ENCODE measurements around the gene FANCG. TPM values are rescaled to one million over a fixed set of nuclear protein-coding genes. Genes with fewer than 3 reads are reported as not detected.

The FANCG gene
- total RNA-seq, 1 experiment from 2014 or later: 83.6 TPM

DNA sequence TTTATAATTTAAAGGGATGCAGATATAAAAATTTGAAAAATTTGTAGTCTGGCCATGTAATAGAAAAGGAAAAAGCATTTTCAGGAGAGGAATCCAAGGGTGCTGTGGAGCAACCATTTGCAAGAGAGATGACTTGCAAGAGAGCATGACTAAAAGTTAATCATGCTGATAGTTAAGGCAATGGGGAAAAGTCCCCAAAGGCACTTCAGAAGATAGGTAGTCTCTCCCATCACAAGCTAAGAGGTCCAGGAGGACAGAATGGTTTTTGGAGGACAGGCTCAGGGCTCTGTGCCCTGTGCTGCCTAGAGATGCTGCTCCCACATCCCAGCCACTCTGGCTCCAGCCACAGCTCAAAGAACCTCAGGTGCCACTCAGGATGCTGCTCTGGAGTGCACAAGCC is 51.4 kb downstream of the FANCG start:
- no peaks in the 10 kb centered on the region for H3K9me3 ChIP-seq (replicated peaks)
- H3K4me1 ChIP-seq: peaks cover 28% of the 10 kb centered on the region
- DNase-seq: no peak
- no peaks in the 10 kb centered on the region for H3K36me3 ChIP-seq
- H3K27me3 ChIP-seq: no peaks in the 10 kb centered on the region
- no peak overlapping the region for H3K4me3 ChIP-seq
- no peak overlapping the region for H3K27ac ChIP-seq

DNA sequence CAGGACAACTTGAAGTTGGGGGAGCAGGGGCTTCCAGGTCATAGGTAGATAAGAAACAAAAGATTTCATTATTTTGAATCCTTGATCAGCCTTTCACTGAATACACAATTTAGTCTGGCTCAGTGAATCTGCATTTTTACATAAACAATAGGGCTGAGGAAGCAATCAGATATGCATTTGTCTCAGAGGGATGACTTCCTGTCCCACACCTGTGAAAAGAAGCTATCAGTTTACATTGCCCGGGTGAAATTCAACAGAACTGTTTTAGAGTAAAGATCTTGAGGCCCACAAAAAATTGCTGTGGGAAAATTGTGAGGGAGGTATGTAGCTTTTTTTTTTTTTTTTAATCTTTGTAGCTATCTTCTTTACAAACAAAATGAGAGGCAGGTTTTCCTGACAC is 51.9 kb downstream of the FANCG start:
- Histone ChIP-seq H3K4me3 (no peak overlapping the region), H3K4me1 (peaks cover 28% of the 10 kb centered on the region), H3K27me3 (no peaks in the 10 kb centered on the region), H3K9me3 (replicated peaks) (no peaks in the 10 kb centered on the region), H3K27ac (peak overlapping the region; percentile 51), H3K36me3 (no peaks in the 10 kb centered on the region)
- DNase-seq: peak; percentile 14 to 61

DNA sequence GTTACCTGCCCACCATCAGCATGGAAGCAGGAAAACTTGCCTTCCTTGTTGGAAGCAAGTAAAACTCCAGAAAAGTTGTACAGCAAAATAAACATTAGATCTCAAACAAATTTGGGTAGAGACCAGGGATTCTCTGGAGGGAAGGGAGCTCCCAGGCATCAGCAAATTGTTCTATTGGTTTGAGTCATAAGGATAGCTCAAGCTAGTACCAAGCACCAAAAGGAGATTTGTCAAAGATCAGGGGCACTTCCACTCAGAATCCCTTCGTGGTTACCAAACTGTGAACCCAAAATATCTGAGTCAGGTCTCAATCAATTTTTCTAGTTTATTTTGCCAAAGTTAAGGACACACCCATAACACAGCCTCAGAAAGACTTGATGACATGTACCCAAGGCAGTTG is 52.4 kb downstream of the FANCG start:
- no peak overlapping the region for H3K4me3 ChIP-seq
- no peaks in the 10 kb centered on the region for H3K36me3 ChIP-seq
- no peaks in the 10 kb centered on the region for H3K27me3 ChIP-seq
- peak in 1 of 2 experiments; percentile 16 for DNase-seq
- peaks cover 28% of the 10 kb centered on the region for H3K4me1 ChIP-seq
- peak overlapping the region; percentile 51 for H3K27ac ChIP-seq
- no peaks in the 10 kb centered on the region for H3K9me3 ChIP-seq (replicated peaks)

DNA sequence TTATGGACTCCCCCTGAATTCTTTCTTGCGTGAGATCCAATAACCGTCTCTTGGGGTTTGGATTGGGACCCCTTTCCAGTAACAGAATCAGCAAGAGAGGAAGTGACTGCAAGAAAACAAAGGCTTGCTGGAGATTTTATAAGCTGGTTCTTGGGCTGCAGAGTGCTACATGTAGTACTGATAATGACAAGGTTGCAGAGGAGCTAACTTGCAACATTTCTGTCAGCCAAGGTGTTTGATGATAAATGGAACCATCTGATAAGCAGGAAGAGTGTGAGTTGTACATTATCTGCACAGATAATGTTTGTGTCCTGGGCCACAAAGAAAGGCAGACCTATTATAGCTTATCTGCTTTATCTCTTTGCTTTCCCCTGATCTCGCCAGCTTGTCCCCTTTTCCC is 53.1 kb downstream of the FANCG start:
- Histone ChIP-seq H3K4me1 (peaks cover 28% of the 10 kb centered on the region), H3K9me3 (replicated peaks) (no peaks in the 10 kb centered on the region), H3K27me3 (no peaks in the 10 kb centered on the region), H3K36me3 (no peaks in the 10 kb centered on the region), H3K4me3 (no peak overlapping the region), H3K27ac (no peak overlapping the region)
- no peak for DNase-seq

Other genes with a start within 250 kb of the FANCG start
- gene PHF24, start 121.7 kb downstream of the FANCG start, total RNA-seq (2014; rRNA removed; shearing (Covaris generic)): not detected in 2 replicates
- 18.2 and 18.5 TPM in 2 replicates for gene DNAJB5, start 90.2 kb downstream of the FANCG start, total RNA-seq (2014; rRNA removed; shearing (Covaris generic))
- 219 and 225 TPM in 2 replicates for gene VCP, start 7.3 kb downstream of the FANCG start, total RNA-seq (2014; rRNA removed; shearing (Covaris generic))
- gene PIGO, start 16.6 kb upstream of the FANCG start, total RNA-seq (2014; rRNA removed; shearing (Covaris generic)): 9.7 and 10.1 TPM in 2 replicates
- gene STOML2, start 23.2 kb upstream of the FANCG start, total RNA-seq (2014; rRNA removed; shearing (Covaris generic)): 147 and 148 TPM in 2 replicates
- gene ATOSB, start 35.9 kb upstream of the FANCG start, total RNA-seq (2014; rRNA removed; shearing (Covaris generic)): 4.0 and 4.5 TPM in 2 replicates
- gene UNC13B, start 82.1 kb upstream of the FANCG start, total RNA-seq (2014; rRNA removed; shearing (Covaris generic)): 2.0 and 2.3 TPM in 2 replicates

All from SJCRH30 (cell line).